Measurements from ENCODE around the gene GAP43.
A peak's percentile ranks its signal among the peaks of the same experiment; 100 is the strongest.
"Not testable (repeated sequence)": the region's sequence is repeated elsewhere in the genome, so short reads cannot be mapped to it uniquely, and the experiment has no call there.

The GAP43 gene

DNA sequence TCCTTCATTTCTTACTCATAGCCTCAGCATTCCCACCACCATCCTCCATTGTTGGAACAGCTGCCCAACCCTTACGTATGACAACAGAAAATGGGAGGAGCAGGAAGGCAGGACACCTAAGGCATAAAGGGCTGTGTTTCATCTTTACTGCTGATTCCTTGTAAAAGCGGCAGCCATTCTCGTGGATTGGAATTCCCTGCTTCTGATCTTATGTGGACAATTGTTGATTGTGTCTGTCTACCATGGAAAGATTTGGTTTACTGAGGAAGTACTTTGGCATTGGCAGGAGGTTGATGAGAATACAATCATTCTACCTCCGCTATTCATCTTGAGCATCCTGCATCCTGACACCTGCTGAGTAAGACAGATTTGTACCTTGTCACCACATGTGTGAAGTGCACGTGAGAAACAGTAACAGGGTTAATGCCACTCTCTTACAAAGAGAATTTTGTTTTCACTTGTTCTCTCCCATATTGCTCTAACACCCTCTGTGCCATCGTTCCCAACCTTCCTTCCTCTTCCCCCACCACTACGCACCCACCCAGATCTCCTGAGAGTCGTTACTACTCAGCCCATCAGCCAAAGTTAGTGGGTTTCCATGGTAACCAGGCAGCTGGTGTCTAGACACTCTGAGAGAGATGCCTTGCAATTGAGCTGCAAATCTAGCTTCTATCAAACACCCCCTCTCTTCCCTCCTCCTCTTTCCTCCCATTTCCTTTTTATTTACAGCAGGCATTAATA lies 75.7 kb downstream of the GAP43 start:
- peak; percentile 24 to 79 (median 30) for DNase-seq

DNA sequence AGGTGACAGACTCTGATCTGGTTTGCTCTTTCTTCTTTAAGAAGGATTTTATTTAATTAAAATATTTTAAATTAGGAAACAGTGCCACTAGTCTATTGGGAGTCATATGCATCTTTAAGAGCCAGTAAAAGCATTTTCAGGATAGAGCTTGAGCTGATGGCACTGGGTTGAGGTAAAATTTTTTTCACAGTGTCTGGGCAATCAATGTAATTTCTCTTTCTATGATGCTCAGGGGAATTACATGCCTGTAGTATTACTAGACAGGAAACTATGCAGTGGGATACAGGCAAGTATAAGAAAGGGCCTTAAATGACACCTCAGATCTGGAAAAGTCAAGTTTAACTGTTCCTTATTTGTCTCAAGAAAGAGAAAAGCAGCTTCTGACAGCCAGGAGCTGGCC lies 76.4 kb downstream of the GAP43 start:
- no peak for DNase-seq

DNA sequence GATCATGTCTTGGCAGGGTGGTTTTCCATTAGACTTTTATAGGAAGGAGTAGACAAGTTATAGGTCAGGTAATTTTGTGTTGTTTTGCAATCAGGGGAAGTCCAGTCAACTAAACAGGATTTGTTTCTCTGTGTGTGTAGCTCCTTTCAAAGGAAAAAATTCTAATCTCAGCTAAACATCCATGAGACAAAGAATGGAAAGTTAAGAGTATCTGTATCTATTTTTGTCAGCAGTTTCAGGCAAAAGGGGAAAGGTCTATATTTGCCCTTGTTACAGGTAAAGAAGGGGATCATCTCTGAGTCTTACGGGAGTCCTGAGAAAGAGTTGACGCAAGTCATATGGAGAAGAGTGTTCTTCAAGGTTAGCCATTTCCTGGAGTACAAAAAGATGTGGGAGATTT lies 79.3 kb downstream of the GAP43 start:
- DNase-seq: no peak

DNA sequence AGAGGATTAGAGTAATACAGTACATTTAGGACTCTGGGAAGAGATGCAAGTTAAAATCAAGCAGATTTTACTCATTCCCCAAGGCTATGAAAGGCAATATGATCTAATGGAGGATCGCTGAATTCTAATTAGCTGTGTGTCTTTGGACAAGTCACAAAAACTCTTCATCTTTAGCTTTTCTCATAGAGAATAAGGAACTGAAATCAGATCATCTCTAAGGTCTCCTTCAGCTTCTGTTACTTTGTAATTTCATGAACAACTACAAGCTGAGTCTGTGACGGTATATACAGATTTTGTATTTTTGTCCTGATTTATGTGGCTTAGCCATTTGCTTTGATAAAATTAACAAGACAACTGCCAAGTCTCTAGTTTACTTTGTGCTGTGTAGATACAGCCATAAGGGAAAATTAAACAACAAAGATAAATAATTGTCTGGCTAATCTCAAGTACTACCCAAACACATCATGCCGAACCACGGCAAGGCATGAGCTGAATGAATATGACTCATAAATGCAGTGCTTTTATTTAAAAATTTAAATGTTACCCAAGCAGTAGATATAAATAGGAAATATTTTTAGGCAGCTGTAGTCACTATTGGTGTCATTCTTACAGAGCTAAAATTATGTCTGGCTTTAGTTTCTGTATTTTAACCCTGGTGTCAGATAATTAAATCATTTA lies 81.5 kb downstream of the GAP43 start:
- DNase-seq: peak in 1 of 3 experiments; percentile 34

DNA sequence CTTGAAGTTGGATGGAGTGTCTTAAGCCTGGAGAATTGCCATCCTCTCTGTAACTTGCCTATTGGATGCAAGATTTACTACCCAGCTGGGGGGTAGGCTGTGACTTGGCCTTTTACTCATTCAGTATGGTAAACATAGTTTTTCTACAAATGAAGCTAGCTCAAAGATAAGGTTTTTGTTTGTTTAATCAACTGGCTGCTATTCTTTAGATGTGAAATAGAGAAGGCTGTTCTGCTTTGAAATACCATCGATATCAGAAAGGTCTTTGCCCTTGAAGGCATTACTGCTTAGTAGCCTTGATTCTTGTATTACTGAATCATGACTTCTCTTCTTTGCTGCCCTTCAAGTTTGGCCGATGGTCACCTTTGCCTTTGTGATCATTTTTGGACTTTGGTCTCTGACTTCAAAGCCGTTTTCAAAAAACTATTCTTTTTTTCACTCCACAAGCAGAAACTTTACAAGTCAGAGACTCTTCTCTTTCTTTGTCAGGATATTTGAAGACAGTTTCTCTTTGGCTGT lies 83.1 kb downstream of the GAP43 start:
- DNase-seq: no peak

DNA sequence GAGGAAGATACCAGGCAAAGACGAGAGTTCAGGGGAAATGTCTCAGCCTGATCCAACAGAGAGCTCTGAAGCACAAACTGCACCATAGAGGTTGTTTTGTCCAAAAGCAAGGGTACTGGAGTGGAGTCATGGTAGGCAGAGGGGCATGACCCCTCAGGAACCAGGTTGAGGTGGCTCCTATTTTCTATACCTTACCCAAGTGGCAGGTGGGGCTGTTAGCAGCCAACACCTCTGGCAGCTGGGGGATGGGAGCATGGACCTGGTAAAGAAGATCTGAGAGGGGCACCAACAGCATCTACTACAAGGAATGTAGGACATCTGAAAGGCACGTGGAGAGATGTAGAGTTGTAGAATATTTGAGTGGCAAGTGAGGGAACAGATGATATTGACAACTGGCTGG lies 85.2 kb downstream of the GAP43 start:
- no peak for DNase-seq

DNA sequence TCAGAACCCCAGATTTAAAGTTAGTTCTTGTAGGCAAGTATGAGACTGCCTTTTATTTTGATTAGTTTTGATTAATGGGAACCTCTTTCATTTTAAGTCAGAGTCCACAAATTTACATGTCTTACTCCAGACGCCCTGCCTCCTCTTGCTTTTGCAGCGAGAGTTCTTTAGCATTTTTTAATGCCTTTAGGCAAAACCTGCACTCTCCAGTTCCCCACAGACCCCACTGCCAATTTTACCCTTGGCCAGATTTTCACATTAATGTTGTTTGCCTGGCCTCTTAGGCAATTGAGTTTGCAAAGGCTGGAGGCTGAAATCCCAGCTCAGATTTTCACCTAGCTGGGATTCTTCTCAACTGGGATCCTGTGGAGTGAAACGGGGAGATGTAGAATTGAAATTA lies 85.8 kb downstream of the GAP43 start:
- no peak for DNase-seq

DNA sequence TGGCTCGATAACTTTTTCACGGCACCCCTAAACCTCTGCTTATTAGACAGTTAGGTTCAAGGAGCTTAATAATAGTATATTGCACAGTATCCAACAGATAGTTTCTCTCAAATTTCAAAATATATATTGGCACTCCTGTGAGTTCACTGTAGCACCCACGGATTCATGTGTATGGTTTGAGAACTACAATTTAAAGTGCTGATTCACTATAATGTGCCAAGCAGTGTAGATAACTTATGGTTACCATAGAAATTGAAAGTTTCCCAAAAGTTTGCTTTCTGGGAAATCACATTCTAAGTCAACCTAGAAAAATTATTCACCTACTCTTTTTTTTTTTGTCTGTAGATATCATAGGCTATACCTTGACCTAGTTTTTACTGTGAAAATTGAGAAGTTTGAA lies 86.6 kb downstream of the GAP43 start:
- no peak for DNase-seq

DNA sequence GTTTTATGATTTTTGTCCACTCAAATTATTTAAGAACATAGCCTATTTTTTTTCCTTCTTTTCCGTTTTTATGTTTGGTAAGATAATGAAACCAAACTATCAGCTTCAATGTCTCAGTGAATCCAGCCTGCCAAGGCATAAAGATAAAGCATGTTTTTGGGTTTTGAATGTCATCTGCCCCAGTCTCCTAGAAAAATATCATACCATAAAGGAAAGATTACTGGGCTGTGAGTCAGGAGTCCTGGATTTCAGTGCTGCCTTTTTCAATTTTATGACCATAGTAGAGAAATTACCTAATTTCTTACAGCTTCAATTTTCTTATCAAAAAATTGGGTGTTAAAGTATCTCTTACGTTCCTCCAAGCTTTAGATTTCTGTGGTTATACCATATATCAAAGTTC lies 87.5 kb downstream of the GAP43 start:
- DNase-seq: no peak

DNA sequence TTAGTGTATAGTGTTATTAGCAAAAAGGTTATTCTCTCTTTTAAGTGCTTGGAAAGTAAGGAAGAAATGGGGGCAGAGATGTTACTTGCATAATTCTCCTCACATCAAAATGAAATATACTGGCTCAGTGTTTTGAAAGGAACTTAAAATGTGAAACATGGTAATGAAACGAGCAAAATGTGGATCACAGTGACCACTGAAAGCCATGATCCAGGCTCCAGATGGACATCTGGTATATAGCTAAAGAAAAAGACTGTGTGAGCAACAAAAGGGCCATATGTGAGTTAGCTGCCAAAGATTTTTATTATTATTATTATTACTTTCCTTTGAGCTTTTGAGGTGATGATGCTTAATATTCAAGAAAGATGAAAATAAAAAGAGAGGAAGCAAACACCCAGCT lies 89.6 kb downstream of the GAP43 start:
- DNase-seq: no peak

DNA sequence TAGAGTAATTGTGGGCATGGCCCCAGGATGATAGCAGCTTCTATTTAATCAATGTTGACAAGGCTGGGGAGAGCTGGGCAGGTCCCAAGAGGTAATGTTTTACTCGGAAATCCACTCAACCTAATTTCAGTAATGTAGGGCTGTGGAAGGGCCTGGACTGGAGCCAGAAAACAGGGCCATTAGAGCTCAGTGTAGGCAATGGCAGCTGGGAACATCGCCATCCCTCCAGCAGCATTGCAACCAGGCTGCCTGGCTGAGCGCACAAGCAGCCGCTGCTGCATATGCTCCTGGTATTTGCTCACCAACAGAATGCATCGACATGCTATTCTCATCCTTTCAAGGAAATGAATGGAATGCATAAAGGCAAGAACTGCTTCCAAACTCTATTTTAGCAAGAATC lies 90.0 kb downstream of the GAP43 start:
- DNase-seq: peak; percentile 75 to 93 (median 90)

DNA sequence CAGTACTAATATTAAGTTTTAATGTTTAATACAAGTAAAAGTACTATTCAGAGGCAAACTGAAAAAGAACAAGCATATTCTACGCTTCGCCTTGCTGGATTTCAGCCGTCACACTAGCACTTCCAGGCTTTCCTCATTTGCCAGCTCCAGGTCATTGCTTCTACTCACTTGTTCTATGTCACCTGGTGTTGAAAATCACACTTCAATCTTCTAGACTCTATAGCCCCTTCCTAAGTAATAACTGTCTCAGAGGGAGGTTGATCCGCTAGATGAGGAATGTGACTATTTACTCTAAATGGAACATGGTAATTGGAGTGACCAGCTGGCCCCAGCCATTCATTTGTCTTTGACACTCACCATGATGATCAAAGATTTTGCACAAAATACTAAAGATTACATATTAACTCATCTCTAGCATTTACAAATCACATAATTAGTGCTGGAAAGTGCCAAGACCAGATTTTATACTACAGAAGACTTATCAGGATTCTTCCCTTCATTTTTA lies 92.0 kb downstream of the GAP43 start:
- DNase-seq: peak in 1 of 3 experiments; percentile 9

DNA sequence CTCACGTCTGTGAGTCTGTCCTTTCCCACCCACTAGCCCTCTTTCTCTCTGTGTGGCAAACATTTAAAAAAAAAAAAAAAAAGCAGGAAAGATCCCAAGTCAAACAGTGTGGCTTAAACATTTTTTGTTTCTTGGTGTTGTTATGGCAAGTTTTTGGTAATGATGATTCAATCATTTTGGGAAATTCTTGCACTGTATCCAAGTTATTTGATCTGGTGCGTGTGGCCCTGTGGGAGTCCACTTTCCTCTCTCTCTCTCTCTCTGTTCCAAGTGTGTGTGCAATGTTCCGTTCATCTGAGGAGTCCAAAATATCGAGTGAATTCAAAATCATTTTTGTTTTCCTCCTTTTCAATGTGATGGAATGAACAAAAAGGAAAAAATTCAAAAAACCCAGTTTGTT lies 97.7 kb downstream of the GAP43 start:
- no peak for DNase-seq

DNA sequence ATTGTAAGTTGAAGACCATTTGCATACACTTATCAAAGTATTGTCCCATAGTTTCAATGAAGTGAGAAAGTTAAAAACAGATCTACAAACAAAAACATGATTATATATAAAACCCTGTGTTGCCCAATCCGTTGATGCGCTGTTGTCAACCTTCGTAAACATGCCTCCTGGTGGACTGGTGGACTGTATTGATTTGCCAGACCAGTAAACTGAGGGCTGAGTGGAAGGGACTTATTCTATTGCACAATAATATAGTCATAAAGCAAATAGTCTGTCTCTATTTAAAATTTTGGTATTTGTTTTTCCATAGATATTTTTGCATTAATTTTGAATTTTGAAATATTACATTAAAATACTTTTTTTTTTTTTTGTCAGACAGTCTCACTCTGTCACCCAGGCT lies 102.5 kb downstream of the GAP43 start:
- no peak for DNase-seq

DNA sequence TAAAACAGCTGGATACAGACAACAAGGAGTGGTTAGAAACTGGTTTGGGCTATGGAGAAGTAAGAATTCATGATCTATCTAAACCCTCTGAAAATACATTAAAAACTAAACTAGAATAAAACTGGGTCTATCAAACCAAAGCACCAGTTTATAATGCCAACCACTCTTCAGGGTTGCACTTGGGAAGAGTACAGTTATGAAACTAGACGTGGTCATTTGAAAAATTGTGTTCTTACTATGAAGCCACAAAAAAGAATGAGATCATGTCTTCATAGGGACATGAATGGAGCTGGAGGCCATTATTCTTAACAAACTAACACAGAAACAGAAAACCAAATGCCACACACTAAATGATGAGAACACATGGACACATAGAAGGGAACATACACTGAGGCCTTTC lies 103.8 kb downstream of the GAP43 start:
- DNase-seq: no peak

DNA sequence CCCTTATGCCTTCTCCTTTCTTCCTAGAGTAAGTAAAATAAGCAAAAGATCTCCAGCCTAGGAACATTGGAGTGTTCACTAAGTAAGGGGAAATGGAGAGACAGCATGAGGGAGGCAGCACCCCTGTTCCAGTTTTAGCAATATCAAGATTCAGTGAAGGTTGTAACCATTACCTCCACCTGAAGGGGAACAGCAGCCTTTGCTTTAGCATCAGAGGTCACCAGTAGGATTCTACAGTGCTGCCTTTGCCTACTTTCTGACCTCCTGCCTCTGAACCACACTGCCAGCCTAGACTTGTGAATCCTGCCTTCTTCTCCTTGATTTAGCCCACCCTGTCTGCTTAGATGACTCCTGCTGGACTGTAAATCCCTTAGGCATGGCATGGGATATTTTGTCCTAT lies 104.7 kb downstream of the GAP43 start:
- no peak for DNase-seq

DNA sequence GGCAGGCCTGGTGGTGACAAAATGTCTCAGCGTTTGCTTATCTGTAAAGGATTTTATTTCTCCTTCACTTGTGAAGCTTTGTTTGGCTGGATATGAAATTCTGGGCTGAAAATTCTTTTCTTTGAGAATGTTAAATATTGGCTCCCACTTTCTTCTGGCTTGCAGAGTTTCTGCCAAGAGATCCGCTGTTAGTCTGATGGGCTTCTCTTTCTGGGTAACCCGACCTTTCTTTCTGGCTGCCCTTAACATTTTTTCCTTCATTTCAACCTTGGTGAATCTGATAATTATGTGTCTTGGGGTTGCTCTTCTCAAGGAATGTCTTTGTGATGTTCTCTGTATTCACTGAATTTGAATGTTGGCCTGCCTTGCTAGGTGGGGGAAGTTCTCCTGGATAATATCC lies 113.0 kb downstream of the GAP43 start:
- not testable (repeated sequence) for DNase-seq

DNA sequence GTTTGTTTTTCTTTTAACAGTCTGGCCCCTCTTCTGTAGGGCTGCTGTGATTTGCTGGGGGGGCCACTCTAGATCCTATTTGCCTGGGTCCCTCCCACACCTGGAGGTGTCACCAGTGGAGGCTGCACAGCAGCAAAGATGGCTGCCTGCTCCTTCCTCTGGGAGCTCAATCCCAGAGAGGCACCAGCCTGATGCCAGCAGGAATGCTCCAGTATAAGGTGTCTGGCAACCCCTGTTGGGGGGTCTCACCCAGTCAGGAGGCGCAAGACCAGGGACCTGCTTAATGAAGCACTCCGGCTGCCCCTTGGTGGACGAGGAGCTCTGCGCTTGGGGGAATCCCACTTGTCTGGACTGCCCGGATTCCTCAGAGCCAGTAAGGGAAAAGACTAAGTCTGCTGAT lies 118.3 kb downstream of the GAP43 start:
- no peak for DNase-seq

DNA sequence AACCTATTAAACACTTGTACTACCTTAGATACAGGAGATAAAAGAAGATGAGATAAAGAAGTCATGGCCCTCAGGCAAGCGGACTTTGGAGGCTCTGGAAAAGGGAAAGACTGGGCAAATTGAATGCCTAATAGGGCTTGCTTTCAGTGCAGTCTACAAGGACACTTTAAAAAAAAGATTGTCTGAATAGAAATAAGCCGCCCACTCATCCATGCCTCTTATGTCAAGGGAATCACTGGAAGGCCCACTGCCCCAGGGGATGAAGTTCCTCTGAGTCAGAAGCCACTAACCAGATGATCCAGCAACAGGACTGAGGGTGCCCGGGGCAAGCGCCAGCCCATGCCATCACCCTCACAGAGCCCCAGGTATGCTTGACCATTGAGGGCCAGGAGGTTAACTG lies 121.2 kb downstream of the GAP43 start:
- DNase-seq: not testable (repeated sequence)

DNA sequence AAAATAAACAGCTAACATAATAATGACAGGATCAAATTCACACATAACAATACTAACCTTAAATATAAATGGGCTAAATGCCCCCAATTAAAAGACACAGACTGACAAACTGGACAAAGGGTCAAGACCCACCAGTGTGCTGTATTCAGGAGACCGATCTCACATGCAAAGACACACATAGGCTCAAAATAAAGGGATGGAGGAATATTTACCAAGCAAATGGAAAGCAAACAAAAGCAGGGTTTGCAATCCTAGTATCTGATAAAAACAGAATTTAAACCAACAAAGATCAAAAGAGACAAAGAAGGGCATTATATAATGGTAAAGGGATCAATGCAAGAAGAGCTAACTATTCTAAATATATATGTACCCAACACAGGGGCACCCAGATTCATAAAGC lies 129.7 kb downstream of the GAP43 start:
- DNase-seq: not testable (repeated sequence)

DNA sequence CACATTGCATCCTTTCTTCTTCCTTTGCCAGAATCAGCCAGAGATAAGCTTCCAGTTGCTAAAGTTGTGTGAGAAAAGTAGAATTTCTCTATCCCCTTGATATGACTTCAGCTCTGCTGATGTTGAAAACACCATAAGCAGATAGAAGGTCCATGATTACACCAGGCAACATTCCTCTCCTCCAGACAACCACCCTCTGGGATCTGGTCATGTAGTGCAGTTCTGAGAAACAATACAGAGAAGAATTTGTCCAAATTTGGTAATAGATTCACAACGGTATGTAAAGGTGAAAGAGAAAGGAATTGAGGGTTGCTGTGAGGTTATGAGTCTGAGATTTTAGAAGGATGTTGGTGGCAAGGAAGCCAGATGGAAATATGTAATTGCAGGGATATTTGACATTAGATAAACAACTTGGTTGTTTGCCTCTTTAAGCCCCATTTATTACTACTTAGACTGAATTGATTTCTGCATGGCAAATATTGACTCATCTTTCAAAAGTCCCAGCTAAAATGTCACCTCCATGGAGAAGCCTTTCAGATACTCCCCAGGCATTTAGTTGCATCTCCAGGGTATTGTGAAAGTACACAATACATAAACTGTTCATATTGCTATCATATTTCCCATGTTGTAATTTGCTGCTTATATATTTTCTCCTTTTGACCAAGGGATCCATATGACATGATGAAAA lies 134.9 kb downstream of the GAP43 start:
- DNase-seq: peak; percentile 28 to 95 (median 71)

DNA sequence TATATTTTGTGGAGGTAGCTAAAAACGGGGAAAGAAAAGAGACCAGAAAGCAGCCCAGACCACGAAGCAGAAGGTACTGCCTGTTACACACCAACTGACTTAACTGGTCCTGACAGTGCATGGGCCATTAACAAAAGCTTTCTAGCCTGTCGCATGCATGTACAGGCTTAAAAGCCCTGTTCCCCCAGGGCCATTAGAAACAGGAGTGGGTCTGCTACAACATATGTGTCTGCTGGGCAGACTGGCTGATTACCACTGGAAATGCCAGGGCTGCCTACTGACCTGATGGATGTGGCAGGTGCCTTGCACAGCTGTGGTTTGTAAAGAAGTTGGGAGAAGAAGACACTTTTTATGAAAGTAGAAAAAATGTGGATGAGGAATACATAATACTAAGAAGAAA lies 137.4 kb downstream of the GAP43 start:
- DNase-seq: peak in 2 of 3 experiments; percentile 8 to 80

DNA sequence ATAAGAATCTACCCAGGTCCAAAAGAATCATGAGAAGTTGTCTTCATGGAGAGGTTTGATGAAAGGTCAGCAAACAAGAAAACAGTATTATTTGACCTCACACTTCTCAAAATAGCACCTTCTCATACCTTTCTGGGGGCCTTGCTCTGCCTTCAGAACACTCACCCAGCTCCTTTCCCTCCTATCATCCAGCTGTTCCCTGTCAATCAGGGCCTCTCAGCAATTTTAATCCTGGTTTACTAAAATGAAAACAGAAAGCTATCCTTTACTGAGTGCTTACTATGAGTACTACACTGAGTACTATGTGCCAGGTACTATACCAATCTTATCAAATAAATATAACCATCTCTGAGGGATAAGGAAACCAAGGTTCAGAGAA lies 138.6 kb downstream of the GAP43 start:
- no peak for DNase-seq
